NCI-H2029 treated with DMSO at 0.1 percent for 48 hours (cell line): Measurements from ENCODE around the gene RPGRIP1L.

Experiments used
- DNase-seq: peaks from one replicate; lab custom pipeline; 2025; lab: John Stamatoyannopoulos, UW

RPGRIP1L gene

DNA sequence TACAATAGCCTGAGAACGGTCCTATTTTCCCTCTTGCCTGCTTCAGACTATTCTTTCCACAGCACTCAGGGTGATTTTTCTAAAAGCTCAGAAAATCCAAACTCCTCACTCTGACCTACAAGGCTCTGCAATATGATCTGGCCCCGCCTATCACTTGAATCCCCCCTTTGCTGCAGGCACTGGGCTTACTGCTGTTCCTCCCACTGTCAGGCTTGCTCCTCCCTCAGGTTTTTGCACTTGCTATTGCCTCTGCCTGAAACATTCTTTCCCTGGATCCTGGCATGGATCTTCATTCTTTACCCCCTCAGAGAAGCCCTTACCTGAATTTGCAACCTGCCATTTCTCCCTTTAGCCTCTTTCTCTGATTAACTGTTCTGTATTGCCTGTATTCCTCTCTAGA, 52.3 kb downstream of the RPGRIP1L start:
- no peak for DNase-seq

DNA sequence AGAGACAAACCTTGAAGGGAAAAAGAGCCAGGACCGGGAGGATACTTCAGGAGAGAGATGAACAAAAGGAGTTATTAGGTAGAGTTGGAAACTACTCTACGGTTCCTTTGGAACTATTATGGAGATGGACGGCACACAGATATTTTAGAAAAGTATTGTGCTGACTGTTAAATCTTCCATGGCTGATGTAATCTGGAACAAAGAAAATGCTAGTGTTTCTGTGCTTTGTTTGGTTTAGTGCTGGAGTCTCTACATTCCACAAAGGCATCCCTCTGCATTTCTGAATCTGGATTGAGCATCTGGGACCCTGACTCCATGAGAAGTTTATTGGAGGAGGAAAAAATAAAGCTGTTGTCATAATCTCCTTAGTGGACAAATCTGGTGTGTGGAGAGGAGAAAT, 57.2 kb downstream of the RPGRIP1L start:
- DNase-seq = no peak

GRCh38 chr16:53643474-53643873, 60.2 kb downstream of the RPGRIP1L start:
- no peak for DNase-seq

- DNase-seq = no peak
Observed at GRCh38 chr16:53642094-53642493, 61.6 kb downstream of the RPGRIP1L start.

- DNase-seq = no peak
Observed at GRCh38 chr16:53636978-53637377, 66.7 kb downstream of the RPGRIP1L start.

- no peak for DNase-seq
Observed at GRCh38 chr16:53632526-53632925, 71.1 kb downstream of the RPGRIP1L start.

DNA sequence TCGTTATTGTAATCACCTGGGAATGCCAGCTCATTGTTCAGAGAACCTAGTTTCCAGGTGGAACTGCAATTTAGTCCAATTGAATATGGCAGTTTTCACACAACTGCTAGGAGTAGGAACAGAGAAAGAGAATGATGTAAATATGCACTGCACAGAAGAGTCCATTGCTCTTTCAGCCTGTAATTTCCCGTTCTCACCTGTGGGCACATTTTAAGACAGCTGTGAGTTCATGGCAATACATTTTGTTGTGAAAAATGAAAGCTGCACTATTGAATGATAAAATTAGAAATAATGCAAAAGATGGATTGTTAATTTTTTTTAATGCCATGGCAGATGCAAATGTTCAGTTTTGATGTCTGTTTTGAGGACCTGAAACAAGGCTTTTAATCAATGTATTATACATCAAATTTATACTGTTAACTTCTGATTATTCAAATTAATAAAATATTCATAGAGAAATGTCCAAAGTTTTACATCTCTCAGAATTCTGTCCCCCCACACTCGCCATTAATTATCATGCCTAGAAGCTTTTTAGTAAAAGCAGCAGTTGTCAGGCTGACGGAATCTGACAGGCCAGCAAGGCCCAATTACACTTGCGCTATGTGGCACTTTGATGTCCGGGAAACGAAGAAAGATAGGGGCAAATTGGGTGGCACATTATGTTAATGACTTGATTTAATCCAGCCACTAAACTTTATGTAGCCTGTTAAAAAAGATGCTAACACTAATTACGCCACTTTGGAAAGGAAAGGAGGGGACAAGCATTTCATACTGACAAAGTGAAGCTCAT, 72.2 kb downstream of the RPGRIP1L start:
- no peak for DNase-seq

DNA sequence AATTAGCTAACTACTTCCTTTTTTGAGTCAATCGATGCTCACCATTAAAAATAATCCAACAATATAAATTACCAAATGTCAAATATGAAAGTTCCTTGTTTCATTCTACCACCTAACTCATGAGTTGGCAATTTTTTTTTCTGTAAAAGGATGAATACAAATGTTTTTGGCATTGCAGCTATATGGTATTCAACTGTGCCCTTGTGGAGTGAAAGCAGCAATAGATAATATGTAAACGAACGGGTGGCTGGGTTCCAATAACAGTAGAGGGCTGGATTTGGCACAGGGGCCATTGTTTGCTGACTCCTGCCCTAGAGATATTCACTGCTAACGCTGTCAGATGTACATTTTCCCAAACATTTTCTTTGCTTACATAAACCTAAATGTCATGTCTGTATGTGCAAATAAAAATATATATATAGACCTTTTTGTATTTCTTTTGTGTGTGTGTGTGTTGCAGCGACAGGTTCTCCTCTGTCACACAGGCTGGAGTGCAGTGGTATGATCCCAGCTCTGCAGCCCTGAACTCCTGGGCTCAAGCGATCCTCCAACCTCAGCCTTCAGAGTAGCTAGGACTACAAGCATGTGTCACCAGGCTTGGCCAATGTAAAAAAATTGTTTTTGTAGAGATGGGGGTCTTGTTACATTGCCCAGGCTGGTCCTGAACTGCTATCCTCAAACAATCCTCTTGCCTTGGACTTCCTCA, 73.9 kb downstream of the RPGRIP1L start:
- peak; percentile 26 for DNase-seq

- no peak for DNase-seq
Observed at GRCh38 chr16:53629151-53629550, 74.5 kb downstream of the RPGRIP1L start.

GRCh38 chr16:53626811-53627210, 76.8 kb downstream of the RPGRIP1L start:
- DNase-seq = no peak

- DNase-seq = no peak
Observed at GRCh38 chr16:53626161-53626560, 77.5 kb downstream of the RPGRIP1L start.

DNA sequence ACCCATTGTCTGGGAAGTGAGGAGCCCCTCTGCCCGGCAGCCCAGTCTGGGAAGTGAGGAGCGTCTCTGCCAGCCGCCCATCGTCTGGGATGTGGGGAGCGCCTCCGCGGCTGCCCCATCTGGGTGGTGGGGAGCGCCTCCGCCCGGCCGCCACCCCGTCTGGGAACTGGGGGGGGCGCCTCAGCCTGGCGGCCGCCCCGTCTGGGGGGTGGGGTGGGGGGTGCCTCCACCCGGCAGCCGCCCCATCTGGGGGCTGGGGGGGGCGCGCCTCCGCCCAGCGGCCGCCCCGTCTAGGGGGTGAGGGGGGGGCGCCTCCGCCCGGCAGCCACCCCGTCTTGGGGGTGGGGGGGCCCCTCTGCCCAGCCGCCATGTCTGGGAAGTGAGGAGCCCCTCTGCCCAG, 78.4 kb downstream of the RPGRIP1L start:
- no peak for DNase-seq

GRCh38 chr16:53622315-53622714, 81.3 kb downstream of the RPGRIP1L start:
- no peak for DNase-seq

DNA sequence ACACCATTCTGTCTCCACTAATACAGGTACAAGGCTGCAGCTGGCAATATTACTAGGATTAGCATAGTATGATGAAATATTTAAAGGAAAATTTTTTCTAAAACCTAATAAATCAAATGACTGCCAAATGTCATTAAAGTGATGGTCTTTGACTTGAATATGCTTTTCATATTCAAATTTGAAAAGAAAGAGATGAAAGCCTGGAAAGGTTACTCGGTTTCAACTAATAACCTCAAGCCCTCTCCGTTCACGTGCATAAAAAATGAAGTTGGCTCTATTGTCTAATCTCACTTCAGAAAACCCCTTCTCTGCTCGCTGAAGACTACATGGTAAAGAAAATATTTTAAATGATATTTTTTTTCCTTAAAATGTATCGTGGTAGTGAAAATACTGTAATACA, 83.2 kb downstream of the RPGRIP1L start:
- no peak for DNase-seq

DNA sequence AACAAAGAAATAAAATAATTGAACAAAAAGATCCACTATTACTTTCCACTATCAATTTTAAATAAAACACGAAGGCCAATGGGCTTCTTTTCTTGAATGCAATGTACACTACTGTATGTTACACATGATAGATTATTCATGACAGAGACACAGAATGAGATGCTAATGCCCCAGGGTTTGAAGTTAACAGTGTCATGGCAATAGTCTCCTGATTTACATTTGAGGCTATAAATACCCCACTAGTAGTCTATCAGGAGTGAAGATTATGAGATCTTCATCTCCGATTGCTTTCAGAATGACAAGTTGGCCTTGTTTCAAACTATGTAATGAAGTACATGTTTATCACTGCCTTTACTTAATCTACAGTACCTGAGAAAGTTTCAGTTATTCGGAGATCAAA, 84.4 kb downstream of the RPGRIP1L start:
- no peak for DNase-seq

GRCh38 chr16:53614346-53614745, 89.3 kb downstream of the RPGRIP1L start:
- no peak for DNase-seq

GRCh38 chr16:53612003-53612402, 91.7 kb downstream of the RPGRIP1L start:
- DNase-seq = no peak

- DNase-seq = no peak
Observed at GRCh38 chr16:53611179-53611696, 92.4 kb downstream of the RPGRIP1L start.

GRCh38 chr16:53609536-53609935, 94.1 kb downstream of the RPGRIP1L start:
- no peak for DNase-seq

GRCh38 chr16:53608094-53608493, 95.6 kb downstream of the RPGRIP1L start:
- DNase-seq = no peak

- DNase-seq = no peak
Observed at GRCh38 chr16:53605831-53606400, 97.7 kb downstream of the RPGRIP1L start.

- no peak for DNase-seq
Observed at GRCh38 chr16:53605356-53605755, 98.3 kb downstream of the RPGRIP1L start.

- no peak for DNase-seq
Observed at GRCh38 chr16:53601961-53602360, 101.7 kb downstream of the RPGRIP1L start.
